GM19023 (cell line): ENCODE results near the gene CCDC12.

Experiments
- ATAC-seq: cut with Tn5 transposase; IDR thresholded peaks from one replicate; pipeline ENCODE4 v1.9.1; 2021; ENCODE audit warnings: mild to moderate bottlenecking, moderate library complexity; ENCODE audit not compliant: unreplicated experiment

The CCDC12 gene

DNA sequence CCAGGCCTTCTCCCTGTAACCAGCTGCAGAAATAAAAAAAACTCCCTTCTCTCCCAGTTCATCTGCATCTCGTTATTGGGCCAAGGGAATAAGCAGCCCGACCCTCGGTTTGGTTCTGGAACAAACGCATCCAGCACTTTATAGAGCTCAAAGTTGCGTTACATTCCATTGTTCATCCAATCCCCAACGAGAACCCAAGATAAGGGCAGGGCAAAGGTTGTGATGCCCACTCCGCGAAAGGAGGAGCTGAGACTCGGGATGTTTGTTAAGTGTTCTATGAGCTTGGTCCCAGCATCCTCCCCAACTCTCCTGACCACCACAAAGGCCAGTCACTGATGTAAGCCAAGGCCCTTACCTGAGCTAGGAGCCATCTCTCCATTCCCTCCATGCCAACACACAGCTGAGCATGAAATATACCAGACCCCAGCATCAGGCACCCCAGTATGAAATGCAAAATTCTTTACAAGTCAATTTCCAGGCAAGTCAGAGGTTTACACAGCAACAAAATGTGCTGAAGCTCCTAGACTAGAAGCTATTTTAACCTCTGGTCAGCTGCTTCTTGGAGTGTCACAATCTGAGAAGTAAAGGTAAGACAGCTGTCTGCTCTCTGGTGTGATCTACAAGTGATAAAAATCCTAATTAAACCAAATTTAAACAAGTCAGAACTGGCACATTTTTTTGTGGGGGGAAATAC lies 17.9 kb downstream of the CCDC12 start:
- no peak for ATAC-seq

DNA sequence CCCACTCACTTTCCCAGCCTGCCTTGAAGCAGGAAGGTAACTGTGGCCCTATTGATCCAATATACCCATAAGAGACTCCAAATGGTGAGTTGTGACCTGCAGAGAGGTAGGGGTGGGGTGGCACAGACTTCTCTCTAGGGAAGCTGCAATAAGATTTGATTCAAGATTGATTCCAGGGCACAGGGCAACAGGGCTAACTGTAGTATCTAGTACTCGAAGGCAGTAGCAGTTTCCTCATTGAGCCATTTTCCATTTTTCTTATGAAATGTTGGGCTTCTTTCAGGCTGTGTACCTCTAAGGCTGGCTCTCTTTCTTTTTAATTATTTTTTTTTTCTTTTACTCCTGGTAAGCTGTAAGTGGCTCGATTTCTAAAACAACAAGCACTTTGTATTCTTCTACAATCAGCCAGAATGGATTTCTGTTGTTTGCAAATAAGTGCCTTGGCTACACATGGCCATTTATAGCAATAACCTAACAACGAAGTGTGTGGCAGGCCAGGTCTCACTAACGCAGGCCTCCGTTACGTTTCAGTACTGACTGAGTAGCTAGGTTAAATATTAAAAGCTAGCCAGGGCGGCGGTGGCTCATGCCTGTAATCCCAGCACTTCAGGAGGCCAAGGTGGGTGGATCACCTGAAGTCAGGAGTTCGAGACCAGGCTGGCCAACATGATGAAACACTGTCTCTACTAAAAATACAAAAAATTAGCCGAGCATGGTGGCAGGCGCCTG lies 19.3 kb downstream of the CCDC12 start:
- no peak for ATAC-seq

DNA sequence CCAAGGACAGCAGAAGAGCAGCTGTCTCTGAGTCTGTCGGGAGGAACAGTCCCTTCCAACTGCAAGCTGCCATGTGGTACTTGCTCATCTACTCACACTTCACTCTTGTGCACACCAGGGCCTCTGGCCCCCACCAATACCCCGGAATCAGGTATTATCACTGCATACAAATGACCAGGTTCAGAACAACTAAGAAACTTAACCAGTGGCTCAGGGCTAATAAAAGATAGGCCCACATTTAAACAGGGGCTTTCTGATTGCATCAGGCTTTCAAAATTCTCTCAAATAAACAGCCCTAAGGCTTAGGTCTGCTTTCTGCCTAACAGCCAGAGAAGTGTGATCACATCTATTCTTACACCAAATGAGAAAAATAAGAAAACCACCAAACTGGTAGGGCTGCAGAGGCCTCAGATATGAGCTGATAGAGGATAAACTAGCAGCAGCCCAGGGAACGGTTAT lies 20.7 kb downstream of the CCDC12 start:
- ATAC-seq, result no peak

DNA sequence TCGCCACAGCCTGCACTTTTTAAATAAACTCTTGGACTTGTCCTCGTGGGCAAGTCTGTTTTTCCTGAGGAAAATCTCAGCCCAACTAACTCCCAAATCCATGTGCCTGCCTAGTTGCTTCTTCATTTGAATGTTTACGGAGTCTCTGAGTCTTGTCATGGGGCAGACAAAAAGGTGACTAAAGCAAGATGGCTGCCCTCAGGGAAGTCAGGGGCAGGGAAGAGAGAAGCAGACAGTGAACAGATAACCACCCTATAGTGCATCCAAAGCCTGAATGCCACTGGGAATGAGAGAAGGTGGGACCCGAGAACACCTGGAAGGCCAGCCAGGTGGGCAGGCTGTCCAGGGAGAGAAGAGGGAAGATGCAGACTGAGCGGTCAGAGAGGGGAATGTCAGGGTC lies 21.4 kb downstream of the CCDC12 start:
- no peak for ATAC-seq

DNA sequence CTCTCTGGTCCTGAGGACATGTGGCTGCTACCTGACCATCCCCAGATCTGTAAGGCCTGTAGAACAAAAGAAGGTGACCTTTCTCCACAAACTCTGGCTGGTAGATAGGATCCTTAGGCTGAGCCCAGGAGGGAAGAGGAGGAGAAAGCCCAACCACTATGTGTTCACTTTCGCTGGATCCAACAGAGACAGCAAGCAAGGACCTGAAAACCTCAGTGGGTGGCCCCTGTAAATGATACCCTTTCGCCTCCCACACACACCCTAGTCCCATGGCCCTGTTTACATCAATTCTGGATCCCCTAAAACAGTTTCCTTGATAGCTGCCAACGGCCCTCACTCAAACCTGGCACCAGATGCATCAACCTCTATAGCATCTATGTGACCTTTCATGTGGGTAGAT lies 22.4 kb downstream of the CCDC12 start:
- no peak for ATAC-seq

DNA sequence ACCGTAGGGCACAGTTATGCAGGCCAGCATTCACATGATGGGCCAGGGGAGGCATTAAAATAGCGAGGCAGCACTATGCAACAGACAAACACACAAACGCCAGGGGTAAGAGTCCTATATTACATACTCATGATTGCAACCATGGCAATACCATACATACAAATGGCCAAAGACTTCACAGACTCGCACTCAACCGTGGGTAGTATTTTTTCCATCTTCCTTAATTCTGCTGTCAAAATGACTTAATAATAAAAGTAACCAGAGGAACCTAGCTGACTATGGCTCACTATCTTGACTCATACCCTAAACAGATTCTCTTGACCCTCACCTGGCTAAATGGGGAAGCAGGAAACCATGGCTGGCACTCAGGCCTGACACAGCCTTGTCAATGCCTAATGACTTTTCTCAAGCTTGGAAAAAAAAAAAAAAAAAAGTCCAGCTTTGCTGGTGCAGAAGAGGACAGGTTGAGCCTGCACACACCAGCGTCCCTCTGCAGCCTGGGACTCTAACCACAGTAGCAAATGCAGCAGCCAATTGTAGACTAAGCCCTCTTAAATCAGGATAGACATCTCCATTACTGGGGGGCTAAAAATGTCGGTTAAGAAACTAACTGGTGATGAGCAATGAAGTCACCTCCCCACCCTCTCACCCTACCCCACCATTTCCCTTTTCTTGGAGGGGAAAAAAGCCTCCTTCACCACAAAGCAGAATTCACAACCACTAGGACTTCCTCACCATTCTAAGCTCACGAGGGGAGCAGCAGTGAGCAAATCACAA lies 23.1 kb downstream of the CCDC12 start:
- no peak for ATAC-seq

DNA sequence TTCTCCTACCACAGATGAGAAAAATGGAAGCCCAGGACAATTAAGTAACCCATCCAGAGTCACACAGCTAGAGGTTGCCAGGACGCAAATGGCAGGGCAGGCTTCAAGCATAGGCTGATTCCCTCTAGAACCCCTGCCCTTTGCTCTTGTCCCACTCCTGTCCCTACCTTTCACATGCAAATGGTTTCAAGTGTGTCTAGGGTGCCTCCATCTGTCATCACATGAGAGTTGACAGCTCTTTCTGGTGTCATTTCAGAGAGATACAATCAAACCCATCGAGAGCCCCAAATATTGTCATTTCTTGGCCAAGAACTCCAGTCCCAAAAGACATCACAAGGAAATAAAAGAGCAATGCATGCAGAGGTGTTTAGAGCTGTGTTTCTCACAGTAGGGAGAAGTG lies 23.7 kb downstream of the CCDC12 start:
- no peak for ATAC-seq

DNA sequence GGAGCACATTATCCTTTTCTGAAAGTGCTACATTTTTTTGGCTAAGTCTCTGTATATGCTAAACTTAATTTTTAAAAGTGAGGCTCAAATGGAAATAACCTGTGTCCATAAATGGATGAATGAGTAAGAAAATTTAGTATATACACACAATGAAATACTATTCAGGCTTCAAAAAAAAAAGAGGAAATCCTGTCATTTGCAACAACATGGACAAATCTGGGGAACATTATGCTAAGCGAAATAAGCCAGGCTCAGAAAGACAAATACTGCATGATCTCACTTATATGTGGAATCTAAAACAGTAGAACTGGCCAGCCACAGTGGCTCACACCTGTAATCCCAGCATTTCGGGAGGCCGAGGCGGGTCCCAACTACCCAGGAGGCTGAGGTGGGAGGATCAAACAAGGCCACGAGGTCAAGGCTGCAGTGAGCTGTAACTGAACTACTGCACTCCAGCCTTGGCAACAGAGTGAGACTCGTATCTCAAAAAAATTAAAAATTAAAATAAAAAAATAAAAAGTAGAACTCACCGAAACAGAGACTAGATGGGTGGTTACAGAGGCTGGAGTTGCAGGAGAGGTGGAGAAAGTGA lies 25.8 kb downstream of the CCDC12 start:
- ATAC-seq, result no peak

DNA sequence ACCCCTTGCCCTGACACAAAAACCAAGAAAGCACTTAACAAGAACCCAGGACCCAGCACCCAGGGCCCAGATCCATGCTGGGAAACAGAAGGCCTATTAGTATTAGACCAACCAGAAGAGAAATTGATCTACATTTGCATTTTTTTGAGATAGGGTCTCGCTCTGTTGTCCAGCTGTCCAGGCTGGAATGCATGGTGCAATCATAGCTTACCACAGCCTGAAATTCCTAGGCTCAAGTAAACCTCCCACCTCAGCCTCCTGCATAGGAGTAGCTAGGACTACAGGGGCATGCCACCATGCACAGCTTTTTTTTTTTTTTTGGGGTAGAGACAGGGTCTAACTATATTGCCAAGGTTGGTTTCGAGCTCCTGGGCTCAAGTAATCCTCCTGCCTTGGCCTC lies 26.4 kb downstream of the CCDC12 start:
- ATAC-seq, result no peak

DNA sequence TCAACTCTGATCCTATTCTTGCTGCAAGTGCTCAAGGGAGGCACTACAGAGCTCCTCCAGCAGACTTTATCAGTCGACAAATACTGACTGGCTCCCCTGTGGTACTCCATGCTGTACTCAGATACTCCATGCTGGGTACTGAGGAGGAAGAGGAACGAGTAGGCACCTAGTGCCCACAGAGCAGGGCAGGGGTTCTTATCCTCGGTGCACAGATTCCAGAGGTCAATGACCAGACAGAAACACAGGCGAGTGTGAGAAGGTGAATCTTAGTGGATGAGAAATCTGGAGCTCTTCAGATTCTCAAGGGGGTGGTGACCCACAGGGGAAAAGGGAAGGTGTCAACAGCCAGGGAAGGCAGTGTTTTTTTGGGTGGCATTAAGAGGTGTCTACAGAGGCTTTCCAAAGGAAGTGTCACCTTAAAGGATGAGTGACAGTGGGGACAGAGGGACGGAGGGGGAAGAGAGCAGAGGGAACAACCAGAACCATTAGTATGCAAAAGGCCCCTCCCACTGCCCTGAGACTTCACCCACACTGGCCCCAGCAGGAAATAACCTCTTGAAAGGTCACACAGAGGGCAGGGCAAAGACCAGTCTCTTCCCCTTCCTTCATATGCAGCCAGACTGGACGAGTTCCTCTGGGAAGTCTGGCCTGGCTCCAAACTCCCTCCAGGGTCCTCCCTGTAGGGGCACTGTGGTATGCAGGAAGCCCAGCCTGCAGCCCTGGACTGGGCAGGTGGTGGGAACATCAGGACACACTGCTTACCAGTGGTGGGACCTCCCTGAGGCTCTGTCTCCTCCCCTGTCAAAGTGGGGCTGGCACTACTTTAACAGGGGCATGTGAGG lies 27.5 kb downstream of the CCDC12 start:
- ATAC-seq, result peak; percentile 65

DNA sequence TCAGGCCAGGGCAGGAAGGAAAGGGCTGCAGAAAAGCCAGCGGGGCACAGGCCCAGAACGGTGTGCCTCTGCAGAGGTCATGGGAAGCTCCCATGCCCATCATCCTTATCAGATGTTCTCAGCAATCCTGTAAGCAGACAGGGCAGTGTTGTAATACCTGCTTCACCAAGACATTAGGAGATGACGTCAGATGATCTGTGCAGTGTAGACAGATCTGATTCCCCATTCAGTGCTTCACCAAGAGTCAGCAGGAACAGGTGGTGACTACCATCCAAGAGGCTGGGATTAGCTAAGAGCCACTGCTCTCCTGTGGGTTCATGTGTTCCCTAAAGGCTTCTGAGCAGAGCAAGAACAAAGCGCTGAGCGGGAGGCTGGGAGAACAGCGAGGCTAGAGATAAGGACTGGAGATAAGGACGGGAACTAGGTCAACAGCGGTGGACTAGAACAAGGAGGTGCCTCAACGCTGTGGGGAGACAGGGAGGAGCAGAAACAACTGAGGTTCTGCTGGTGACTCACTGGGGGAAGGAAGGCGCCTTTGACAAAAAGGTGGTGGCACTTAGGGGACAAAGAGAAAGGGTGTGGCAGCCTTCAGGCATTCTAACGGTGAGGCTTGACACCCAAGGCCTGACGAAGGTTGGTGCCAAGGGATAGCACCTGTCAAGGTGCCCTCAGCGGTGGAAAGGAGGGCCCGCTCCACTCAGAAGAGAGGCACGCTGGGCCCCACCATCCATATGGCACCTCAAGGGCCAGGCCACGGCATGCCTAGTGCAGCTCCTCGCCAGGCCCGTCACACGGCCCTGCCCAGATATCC lies 28.4 kb downstream of the CCDC12 start:
- no peak for ATAC-seq

DNA sequence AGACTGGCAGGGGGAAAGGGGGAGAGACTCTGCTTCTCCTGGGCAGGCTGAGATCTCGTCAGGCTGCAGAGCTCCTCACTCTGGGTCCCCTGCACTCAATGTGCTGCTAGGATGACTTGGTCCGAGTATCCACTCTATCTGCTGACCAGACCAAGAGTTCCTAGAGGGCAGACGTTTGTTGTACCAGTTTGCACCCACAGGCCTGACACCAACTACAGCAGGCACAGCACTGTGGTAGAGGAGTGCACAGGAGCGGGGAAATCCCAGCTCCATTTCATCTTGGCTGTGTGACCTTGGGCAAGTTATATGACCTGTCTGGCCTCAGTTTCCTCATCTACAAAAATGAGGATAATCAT lies 29.0 kb downstream of the CCDC12 start:
- ATAC-seq, result no peak

DNA sequence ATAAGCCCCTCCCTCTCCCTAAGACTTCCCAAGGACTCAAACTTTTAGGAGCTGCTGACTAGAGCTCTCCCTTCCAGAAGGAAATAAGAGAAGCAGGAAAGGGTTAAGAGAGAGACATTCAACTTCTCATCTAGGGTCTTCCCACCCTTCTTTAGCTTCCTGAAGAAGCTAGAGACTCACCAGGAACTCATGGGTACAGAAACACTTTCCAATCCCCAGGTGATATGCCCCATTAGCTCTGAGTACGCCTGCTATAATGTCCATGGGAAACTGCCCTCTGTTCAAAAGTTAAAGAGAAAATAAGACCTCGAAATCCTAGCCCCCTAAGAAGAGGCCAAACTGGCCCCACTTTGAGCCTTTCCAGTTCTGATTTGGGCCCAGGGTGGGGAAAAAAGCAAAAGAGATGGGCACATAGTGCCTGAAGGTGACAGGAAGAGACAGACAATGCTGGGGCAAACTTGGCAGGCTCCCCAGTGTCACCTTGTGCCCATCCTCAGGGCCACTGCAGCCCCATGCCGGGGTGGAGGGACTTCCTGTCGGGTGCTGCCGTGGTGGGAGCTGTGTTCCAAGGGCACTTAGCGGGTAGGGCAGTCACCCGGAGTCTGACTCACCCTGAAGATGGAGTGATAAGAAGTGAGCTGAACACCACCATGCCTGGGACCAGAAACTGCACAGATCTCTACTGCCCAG lies 29.5 kb downstream of the CCDC12 start:
- no peak for ATAC-seq

DNA sequence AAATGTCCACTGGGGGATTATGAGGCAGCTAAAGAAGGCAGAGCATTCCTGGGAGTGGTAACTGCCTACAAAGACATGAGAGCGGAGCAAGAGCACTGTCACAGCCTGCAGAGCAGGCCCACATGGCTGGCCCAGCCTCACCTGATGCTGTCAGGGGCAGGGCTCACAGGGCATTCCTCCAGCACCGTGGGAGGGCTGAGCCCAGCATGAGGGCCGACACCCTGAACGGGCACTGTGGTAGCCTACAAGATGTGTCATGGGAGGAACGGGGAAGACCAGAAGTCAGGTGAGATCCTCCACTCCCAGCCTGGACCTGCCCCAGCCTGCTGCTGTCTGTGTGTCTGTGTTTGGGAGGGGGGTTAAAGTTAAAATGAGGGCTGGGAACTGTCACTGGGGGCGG lies 30.1 kb downstream of the CCDC12 start:
- ATAC-seq, result no peak

DNA sequence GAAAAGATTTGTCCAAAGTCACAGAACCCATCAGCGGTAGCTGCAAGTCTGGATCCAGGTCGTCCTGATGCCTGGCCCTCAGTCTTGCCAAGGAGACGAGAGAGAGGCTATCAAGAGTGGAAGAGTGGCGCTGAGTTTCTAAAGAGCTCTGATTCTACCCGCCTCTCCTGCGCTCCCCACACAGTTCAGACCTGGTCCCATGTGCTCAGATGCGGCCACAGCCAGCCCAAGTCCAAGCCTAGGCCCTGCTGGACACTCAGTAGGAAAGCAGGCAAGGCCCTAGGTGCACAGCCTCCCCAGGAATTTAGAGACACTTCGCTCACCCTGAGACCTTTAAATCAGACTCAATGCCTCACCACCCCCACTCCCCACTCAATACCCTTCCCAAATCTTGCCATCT lies 32.4 kb downstream of the CCDC12 start:
- no peak for ATAC-seq

DNA sequence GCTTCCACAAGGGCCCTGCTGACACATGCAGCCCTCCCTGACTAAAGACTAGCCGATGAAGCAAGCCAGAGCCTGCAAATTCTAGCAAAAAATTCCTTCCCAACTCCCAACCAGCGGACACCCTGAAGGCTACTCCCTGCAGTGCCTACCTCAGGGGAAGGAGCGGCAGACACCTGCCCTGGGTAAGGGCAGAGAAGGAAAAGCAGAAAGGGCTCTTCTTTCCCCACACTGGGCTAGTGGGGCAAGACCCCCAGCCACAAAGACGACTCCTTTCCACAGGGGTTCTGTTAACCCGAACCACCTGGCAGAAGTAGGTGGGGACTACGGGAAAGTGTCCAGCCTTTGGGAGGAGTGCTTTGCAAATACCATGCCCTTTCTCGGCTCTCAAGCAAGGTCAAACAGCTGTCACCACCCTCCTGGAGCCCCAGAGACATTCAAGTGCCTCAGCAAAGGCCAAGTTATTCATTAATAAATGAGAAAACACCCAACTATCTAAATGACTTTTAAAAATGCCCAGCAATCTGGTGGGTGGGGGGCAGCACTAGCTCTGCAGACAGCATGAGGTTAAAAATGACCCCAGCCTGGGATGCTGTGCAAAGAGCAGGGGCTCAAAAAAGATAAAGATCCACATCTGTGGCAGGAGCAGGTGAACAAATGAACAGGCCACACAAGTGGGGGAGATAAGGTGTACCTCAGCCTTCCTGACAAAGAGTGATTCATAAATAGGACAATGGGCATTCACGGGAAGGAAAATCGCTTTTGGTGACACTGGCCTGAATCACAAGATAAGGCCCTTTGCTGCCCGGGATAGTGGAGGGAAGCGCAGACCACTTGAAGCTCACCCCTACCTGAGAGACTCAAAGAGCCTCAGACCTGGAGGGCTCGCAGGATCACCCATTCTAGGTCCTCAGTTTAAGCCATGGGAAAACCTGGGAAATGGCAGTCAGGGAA lies 33.0 kb downstream of the CCDC12 start:
- no peak for ATAC-seq

DNA sequence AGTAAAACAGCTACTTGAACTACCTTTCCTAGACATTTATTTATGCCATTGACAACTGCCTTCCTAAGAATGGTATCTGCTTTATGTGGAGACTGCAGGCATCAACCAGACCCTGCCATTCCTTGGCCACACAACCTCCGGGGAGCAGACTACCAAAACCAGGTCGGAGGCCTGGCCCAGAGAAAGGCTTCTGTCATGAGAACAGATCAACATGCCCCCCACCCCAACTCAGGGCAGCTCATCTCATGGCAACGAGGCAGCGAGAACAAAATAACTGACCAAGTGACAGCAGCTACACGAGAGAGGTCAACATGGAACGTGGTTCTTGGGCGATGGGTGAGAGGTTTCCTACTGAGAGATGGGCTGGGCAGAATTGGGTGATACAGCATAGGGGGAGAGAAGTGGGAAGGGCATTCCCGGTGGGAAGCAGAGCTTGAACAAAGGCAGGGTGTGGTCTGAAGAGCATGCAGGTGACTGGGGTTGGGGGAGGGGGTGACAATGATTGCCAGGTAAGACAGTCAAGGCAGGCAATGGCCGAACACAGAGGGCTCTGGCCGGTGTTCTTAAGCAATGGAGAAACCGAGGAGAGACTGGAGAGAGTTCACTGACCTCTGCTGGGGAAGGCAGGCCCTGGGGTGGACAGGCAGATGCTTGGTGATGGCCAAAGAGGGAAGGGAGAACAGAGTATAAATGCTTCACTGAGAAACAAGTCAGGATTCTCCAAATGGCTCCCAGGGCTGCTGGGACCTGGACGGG lies 33.9 kb downstream of the CCDC12 start:
- ATAC-seq, result no peak
